HG03135 (cell line): ENCODE measurements around the gene CPS1.

Experiments
- ATAC-seq: cut with Tn5 transposase; IDR thresholded peaks from one replicate; pipeline ENCODE4 v1.9.1; 2021; ENCODE audit warnings: mild to moderate bottlenecking, moderate library complexity; ENCODE audit not compliant: unreplicated experiment

CPS1 gene

GRCh38 chr2:210604666-210605065 is 48.3 kb downstream of the CPS1 start:
- no peak for ATAC-seq

- ATAC-seq, result no peak
Measured at GRCh38 chr2:210606001-210606400, 49.6 kb downstream of the CPS1 start.

GRCh38 chr2:210611466-210611865 is 55.1 kb downstream of the CPS1 start:
- peak; percentile 89 for ATAC-seq

- ATAC-seq, result no peak
Measured at GRCh38 chr2:210616074-210616473, 59.7 kb downstream of the CPS1 start.

GRCh38 chr2:210617318-210617717 is 60.9 kb downstream of the CPS1 start:
- no peak for ATAC-seq

- ATAC-seq, result peak; percentile 88
Measured at GRCh38 chr2:210617732-210618330, 61.4 kb downstream of the CPS1 start.

- no peak for ATAC-seq
Measured at GRCh38 chr2:210620456-210620855, 64.1 kb downstream of the CPS1 start.

- ATAC-seq, result no peak
Measured at GRCh38 chr2:210623506-210623905, 67.1 kb downstream of the CPS1 start.

GRCh38 chr2:210626849-210627248 is 70.5 kb downstream of the CPS1 start:
- ATAC-seq, result no peak

GRCh38 chr2:210630873-210631560 is 74.6 kb downstream of the CPS1 start:
- ATAC-seq, result no peak

- no peak for ATAC-seq
Measured at GRCh38 chr2:210633699-210634098, 77.3 kb downstream of the CPS1 start.

GRCh38 chr2:210635257-210635656 is 78.9 kb downstream of the CPS1 start:
- ATAC-seq, result no peak

GRCh38 chr2:210642333-210642732 is 85.9 kb downstream of the CPS1 start:
- ATAC-seq, result no peak

- no peak for ATAC-seq
Measured at GRCh38 chr2:210647151-210647550, 90.8 kb downstream of the CPS1 start.

- no peak for ATAC-seq
Measured at GRCh38 chr2:210654091-210654490, 97.7 kb downstream of the CPS1 start.

GRCh38 chr2:210655229-210655975 is 99.0 kb downstream of the CPS1 start:
- no peak for ATAC-seq

- no peak for ATAC-seq
Measured at GRCh38 chr2:210657874-210658273, 101.5 kb downstream of the CPS1 start.

GRCh38 chr2:210660751-210661150 is 104.4 kb downstream of the CPS1 start:
- no peak for ATAC-seq

GRCh38 chr2:210662560-210662959 is 106.2 kb downstream of the CPS1 start:
- ATAC-seq, result no peak

GRCh38 chr2:210663631-210664089 is 107.3 kb downstream of the CPS1 start:
- ATAC-seq, result no peak

GRCh38 chr2:210667711-210668110 is 111.3 kb downstream of the CPS1 start:
- ATAC-seq, result no peak

GRCh38 chr2:210671065-210671464 is 114.7 kb downstream of the CPS1 start:
- ATAC-seq, result no peak
